ENCODE measurements around the gene TECR.
A peak's percentile ranks its signal among the peaks of the same experiment; 100 is the strongest.
"Not testable (repeated sequence)": the region's sequence is repeated elsewhere in the genome, so short reads cannot be mapped to it uniquely, and the experiment has no call there.

TECR gene

DNA sequence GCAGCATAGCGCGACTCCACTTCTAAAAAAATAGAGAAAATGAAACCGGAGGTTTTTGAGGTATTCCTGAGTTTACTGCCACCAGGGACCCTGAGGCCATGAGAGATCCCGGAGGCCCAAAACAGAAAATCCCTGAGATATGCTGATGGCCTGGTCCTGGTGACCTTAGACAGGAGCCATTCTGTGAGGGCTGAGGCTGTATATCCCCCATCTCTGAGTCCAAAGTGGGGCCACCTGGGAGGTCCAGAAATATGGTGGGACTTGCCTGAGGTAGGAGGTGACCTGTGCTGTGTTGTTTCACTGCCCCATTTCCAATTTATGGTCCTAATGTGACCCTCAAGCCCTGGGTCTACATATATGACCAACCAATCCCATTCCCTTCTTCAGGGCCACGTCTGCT lies 55.0 kb downstream of the TECR start:
- DNase-seq (ENCODE audit: low read depth, low spot score): not testable (repeated sequence)

DNA sequence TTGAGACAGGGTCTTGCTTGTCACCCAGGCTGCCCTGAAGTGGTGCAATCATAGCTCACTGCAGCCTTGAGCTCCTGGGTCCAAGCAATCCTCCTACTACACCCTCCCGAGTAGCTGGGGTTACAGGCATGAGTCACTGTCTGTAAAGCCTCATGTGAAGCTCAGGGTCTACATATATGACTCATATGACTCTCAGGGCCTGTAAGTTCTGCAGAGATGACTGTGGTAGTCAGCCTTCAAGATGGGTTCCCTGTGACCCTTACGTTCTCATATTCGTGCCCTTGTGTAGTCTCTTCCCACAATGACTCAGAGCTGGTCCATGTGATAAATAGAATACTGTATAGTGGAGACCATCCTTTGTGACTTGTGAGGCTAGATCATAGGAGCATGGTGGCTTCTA lies 55.8 kb downstream of the TECR start:
- peak; percentile 16 for DNase-seq (ENCODE audit: low read depth, low spot score)

DNA sequence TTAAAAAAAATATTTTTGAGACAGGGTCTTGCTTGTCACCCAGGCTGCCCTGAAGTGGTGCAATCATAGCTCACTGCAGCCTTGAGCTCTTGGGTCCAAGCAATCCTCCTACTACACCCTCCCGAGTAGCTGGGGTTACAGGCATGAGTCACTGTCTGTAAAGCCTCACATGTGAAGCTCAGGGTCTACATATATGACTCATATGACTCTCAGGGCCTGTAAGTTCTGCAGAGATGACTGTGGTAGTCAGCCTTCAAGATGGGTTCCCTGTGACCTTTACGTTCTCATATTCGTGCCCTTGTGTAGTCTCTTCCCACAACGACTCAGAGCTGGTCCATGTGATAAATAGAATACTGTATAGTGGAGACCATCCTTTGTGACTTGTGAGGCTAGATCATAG lies 60.0 kb downstream of the TECR start:
- DNase-seq (ENCODE audit: low read depth, low spot score): not testable (repeated sequence)

GRCh38 chr19:14595558-14595957 lies 66.2 kb downstream of the TECR start:
- DNase-seq (ENCODE audit: low read depth, low spot score): no peak

DNA sequence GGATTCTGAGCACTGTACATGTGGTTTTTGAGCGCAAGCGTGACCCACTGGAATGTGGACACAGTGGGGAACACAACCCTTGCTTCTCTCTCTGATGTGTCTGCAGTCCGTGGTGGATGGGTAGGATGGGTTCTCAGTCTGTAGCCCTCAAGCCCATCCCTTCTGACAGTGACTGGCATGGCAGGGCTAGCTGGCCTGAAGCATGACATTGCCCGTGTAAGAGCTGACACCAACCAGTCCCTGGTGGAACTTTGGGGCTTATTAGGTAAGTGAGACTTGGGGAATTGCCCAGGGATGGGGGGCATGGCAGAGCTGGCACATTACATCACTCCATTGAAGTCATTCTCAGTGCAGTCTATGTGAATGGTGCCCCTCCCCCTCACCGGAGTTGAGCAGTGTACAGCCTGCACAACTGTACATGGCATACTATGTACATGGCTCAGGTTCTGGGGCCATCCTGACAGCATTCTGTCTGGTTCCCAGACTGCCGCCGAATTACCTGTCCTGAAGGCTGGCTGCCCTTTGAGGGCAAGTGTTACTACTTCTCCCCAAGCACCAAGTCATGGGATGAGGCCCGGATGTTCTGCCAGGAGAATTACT lies 70.3 kb downstream of the TECR start:
- DNase-seq (ENCODE audit: low read depth, low spot score): no peak

DNA sequence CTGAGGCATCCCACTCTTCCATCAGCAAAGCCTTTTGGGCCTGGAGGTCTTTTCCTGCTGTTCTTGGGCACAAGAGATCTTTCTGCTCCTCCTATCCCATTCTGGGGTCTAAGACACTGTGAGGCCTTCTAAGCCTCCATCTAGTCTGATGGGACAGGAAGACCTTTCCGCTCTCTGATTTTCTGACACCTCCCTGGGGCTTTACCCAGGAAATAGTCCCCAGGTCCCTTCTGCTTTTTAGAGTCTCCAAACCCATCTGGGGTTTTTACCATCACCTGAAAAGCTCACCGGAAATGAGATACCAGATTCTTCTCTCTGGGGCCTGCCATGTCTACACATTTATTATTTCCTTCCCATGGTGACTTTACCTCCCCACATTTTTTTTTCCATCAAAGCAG lies 74.6 kb downstream of the TECR start:
- DNase-seq (ENCODE audit: low read depth, low spot score): no peak

GRCh38 chr19:14606627-14607026 lies 77.2 kb downstream of the TECR start:
- no peak for DNase-seq (ENCODE audit: low read depth, low spot score)

GRCh38 chr19:14611051-14611450 lies 81.7 kb downstream of the TECR start:
- no peak for DNase-seq (ENCODE audit: low read depth, low spot score)

DNA sequence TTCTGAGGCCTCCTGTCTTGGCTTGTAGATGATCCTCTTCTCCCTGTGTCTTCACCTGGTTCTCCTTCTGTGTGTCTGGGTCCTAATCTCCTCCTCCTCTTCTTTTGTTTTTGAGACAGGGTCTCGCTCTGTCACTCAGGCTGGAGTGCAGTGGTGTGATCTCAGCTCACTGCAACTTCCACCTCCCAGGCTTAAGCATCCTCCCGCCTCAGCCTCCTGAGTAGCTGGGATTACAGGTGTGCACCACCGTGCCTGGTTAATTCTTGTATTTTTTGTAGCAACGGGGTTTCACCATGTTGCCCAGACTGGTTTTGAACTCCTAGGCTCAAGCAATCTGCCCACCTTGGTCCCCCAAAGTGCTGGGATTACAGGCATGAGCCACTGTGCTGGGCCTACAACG lies 82.8 kb downstream of the TECR start:
- not testable (repeated sequence) for DNase-seq (ENCODE audit: low read depth, low spot score)

- DNase-seq (ENCODE audit: low read depth, low spot score): no peak
Observed at GRCh38 chr19:14612657-14613056, 83.3 kb downstream of the TECR start.

- DNase-seq (ENCODE audit: low read depth, low spot score): not testable (repeated sequence)
Observed at GRCh38 chr19:14613399-14614098, 84.2 kb downstream of the TECR start.

GRCh38 chr19:14614099-14614412 lies 84.7 kb downstream of the TECR start:
- DNase-seq (ENCODE audit: low read depth, low spot score): no peak

Data from activated CD4-positive, CD25-positive, alpha-beta regulatory T cell treated with anti-CD3 and anti-CD28 coated beads, Interleukin-2, amount 50 U/mL, for 16 hours (primary cell).